NCI-H187 (cell line): Measurements from ENCODE around the gene KRT32.

ENCODE experiments used
- DNase-seq, 2 experiments: peaks; one replicate each; lab custom pipeline; 2025; lab: John Stamatoyannopoulos, UW

Gene KRT32

GRCh38 chr17:41492771-41493170, 25.6 kb upstream of the KRT32 start:
- DNase-seq = no peak

- no peak for DNase-seq
Observed at GRCh38 chr17:41492351-41492750, 25.2 kb upstream of the KRT32 start.

GRCh38 chr17:41491476-41491875, 24.3 kb upstream of the KRT32 start:
- no peak for DNase-seq

DNA sequence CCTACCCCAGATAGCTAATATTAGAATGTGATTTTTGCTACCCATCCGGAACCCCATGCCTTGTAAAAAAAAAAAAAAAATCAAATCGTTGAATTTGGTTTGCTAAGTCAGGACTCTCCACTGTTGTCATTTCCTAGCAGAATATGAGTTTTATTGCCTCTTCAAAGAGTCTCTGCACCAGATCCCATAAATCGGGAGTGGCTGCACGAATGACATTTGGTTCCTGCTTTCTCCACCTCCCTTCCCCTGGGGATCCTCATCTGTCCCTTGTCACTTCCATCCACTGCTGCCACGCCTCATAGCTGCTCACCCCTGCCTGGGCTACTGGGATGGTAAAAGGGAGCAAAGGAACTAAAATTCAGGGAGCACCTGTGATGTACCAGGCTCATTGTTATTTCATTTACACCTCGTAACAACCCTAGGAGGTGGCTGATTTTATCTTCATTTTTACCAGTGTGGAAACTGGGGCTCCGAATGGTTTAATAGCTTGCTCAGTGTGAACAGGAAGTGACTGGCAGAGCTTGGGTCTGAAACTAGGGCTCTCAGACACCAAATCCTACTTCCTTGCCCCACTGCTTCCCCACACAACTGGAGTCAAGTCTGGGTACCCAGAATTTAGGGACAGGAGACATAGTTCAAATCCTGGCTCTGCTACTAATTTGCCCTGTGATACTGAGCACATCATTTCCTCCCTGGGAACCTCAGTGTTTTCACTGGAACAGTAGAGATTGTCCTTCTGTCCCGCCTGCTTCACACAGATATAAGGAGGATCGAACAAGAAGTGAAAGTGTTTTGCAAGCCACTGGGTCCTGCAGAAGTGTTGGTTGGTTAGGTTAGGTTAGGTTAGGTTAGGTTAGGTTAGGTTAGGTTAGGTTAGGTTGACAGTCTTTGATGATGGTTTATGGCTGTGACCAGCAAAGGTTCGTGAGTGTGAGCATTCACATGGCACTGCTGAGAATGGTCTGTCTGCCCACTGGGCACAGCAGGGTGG, 23.1 kb upstream of the KRT32 start:
- peak; percentile 5 to 14 for DNase-seq

DNA sequence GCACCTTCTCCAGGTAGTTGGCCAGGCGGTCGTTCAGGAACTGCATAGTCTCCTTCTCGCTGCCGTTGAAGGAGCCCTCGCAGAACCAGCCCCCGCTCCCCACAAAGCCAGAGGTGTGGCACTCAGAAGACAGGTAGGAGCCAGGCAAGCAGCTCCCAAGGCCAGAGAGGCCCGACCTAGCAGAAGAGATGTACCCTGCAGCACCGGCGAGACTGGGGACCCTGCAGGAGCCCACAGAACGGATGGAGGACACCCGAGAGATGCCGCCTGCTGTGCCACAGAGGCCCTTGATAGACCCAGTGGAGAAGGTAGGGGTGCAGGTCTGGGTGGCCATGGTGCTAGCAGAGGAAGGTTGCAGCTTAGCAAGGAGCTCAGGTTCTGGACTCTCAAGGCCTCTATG, 22.3 kb upstream of the KRT32 start, which contains the start of gene KRT36:
TSS of gene KRT36 (minus strand) at position 380 of the 400 bp plus-strand sequence. CDS start at position 334, 46 bp downstream.
- no peak for DNase-seq

- DNase-seq = no peak
Observed at GRCh38 chr17:41486809-41487530, 19.8 kb upstream of the KRT32 start.

- DNase-seq = no peak
Observed at GRCh38 chr17:41486316-41486715, 19.1 kb upstream of the KRT32 start.

DNA sequence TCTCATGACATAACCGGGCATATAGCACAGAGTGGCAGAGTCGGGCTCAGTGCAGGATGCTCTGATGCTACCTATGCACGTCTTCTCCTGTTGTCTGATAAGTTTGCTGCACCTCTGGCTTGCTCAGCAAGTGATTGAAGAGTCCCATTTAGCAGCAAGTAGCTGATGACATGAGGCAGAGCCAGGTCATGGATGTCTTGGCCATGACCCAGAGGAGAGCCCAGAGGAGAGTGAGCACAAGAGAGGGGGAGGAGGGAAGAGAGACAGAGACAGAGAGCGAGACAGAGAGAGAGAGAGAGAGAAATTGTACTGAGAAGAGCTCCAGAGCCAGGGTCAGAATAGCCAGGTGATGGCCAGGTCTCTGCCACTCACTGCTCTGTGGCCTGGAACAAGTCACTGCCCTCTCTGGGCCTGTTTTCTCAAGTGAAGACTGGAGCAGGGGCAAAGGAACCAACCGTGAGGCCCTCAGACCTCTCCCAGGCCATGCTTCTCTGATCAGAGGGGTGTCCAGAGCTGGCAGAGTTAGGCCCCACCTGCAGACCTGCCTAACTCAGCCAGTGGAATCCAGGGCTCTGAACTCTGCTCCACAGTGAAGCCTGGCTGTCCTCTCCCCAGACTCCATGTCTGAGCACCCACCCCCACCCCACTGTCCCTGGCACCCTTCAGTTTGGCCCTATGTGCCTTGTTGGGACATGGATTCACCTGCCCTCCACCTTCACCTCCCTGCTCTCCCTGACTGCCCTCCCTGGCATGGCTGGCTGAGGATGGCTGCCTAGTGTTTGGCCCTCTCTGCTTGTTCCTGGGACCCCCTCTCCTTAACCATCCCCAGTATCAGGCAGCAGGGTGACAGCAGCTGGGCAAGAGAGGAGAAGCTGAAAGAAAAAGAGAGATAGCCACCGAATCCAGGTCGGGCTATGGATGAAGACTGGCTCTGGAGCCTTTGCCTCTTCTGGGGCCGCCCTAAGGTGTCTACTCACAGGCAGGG, 18.0 kb upstream of the KRT32 start:
- no peak for DNase-seq

DNA sequence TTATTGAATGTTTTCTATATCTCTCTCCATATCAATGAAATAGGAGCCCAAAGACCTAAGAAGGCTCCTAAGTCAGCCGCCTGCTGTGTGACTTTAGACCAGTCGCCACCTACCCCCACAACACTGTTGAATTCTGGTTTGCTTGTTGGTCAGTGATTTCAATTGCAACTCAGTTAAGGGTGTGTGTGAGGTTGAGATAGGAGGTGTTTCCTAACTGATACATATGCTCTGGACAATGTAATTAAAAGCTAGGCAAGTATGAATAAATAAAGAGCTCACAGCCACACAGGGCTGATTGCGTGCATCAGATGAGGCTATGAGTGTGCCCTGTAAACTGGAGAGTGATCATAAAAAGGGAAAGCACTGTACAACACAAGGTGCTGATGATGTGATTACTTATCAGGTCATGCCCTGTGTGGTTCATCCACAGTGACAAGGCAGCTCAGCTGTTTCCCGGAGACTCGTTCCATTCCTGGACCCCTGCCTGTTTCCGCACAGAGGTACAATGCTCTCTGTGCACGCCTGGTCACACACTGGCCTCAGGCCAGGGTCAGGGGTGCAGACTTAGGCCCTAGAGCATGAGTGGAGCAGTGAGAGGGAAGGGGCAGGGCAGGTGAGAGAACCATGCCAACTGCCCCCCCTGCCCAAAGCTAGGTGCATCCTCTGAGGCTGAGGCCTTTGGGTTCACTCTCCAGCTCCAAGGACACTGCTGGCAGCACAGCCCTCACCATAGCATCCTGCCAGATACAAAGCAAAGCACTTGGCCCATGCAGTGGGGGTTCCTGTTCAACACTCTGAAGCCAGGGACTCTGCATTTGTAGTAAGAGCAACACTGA, 17.0 kb upstream of the KRT32 start:
- DNase-seq = no peak

GRCh38 chr17:41483531-41483930, 16.3 kb upstream of the KRT32 start:
- DNase-seq = no peak

DNA sequence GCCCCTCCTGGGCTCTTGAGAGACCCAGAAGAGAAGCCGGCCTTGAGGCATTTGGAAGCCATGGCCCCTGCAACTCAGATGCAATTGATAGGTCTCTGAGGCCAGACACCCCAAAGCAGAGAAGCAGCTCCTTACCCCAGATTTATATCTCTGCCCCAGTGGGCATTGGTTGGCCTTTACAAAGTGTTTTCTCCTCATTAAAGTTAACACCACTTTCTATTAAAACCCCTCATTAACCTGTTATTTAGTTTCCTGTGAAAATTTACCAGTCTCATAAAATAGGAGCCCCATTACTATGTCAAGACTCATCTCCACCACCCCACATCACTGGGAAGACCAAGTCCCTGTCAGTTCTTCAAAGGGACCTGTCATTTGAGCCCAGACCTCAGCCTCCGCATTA, 13.8 kb upstream of the KRT32 start, which contains the start of gene KRT35:
TSS of gene KRT35 (minus strand) at position 116 of the 400 bp plus-strand sequence. CDS start at position 62, 54 bp downstream.
- no peak for DNase-seq

GRCh38 chr17:41480581-41480980, 13.4 kb upstream of the KRT32 start:
- DNase-seq = no peak

- DNase-seq = no peak
Observed at GRCh38 chr17:41480136-41480535, 12.9 kb upstream of the KRT32 start.

GRCh38 chr17:41478237-41478636, 11.1 kb upstream of the KRT32 start:
- no peak for DNase-seq

DNA sequence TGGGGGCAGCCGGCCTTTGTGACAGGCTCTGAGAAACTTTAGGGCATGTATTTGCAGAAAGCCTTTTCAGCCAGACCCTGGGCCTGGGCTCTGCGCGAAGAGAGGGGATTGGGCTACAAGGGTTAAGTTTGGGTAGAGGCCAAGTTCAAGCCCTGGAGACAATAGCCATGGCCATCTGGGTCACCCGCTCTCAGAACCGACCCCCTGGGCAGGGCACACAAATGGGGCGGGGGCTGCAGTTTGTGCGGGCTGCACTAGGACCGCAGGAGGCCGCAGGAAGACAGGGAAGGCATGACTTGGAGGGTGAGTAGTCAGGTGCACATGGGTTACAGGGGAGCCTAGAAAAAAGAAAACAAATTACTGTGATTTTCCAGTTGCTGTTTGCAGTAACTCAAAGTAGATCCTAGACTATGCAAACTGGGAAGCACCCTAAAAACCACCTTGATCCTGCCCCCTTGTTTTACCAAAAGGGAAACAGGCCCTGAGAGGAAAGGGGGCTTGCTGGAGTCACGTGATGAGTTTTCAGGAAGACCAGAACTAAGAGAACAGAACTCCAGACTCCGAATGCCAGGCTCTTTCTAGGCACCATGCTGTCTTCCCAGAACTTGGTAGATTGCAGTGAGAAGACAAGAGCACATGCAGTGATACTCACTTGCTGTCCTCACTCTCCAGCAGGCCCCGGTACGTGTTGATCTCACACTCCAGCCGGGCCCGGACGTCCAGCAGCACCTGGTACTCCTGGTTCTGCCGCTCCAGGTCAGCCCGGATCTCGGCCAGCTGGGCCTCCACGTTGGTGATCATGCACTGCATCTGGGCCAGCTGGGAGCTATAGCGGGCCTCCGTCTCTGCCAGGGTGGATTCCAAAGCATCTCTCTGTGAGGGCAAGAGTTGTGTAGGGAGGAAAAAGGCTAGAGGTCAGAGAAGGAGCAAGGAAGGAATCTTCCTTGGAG, 10.0 kb upstream of the KRT32 start:
- DNase-seq = no peak

DNA sequence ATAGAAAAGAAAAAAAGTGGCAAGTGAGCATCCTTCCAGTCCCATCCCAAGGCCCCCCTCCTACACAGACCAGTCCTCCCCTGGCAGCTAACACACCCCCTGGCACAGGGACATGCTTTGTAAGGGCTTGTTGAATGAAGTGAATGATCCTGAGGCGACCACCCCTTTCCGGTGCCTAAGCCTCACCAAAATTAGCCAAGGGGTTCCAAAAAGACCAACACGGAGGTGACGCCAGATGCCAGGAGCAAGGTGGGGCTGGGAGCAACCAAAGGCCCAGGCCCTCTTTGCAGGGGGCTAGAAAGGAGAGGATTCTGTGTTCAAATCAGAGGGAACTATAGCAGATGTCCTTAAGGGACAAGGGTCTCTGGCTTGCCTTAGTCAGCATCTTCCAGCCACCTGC, 8.2 kb upstream of the KRT32 start:
- DNase-seq = no peak

- no peak for DNase-seq
Observed at GRCh38 chr17:41474863-41475262, 7.7 kb upstream of the KRT32 start.

DNA sequence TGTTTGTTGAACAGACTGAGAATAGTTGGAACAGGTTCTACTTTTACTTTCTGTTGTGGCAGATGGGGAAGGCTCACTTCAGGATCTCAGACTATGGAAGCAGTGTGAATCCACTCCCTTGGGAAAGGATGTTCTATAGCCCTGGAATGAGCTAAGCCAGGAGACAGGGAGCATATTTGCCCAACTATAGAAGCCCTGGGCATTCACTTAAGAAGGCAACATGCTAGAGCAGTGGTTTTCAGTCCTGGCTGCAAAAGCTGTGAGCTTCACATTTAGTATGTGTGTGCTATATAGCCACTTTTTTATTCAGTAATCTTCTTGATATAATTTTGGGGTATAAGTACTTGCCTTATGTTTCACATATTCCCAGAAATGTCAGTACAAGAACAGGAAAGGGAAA, 1.2 kb upstream of the KRT32 start:
- DNase-seq = no peak

DNA sequence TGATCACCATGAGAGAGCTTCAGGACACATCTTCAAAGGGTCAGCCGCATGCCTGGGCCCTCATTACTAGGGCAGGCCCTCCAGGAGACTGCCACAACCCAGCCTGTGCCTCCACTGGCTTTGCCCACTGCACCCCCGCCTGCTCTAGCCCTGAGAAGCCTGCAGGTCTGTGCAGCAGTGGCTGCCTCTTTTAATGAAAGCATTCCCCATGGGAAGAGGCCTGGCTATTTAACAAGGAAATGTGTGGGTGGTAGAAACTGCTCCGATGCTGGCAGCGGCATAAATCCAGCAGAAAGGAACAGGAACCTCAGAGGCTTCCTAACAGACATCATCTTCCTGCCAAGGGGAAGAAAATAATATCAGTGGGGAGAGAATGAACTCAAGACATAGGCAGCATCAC, 375 bp upstream of the KRT32 start:
- no peak for DNase-seq

- DNase-seq = no peak
Observed at GRCh38 chr17:41464682-41465081, 2.5 kb downstream of the KRT32 start.
